K562 (cell line): ENCODE results near the gene DYSF. TPM values are rescaled to one million over a fixed set of nuclear protein-coding genes. Genes with fewer than 3 reads are reported as not detected.

ENCODE experiments used
- ATAC-seq: fragments of 200-7000 bp; cut with Tn5 transposase; 3 replicates; pipeline ENCODE4 v1.9.1; 2020; ENCODE audit warnings: moderate library complexity
- BruUV-seq: library from RNA; stranded (reverse); fragments of 400-500 nt; replicated peaks from 2 replicates; lab custom pipeline; 2021; lab: Mats Ljungman, UMichigan
- CTCF ChIA-PET: fragments of 300-600 bp; formaldehyde crosslinking; extraction: SDS; loops from one replicate; lab custom pipeline; 2021; ENCODE audit warnings: low intra/inter-chr PET ratio; lab: Yijun Ruan, JAX
- POLR2A ChIA-PET: fragments of 300-600, 350-650 bp; sonication (Branson Sonifier 250); formaldehyde crosslinking; extraction: SDS; loops from one replicate; lab custom pipeline; 2021; ENCODE audit warnings: antibody characterized with exemption, inconsistent platforms; lab: Yijun Ruan, JAX
- DNase-seq, 4 experiments: peaks; one replicate each; pipeline versions ENCODE4 v3.0.0 to v3.0.0-alpha.2; 2011 to 2018; ENCODE audit warnings: low spot score in 3 of 4, mixed read lengths in 3 of 4; ENCODE audit errors: extremely low read depth in 1 of 4
- FAIRE-seq: peaks from 2 replicates; lab custom pipeline; 2011; peaks lifted over from hg19 to GRCh38; lab: Jason Lieb, UNC
- H2AFZ ChIP-seq: 2 replicates; pipeline ENCODE4 v1.6.0; 2011; ENCODE audit warnings: low read depth, low read length, control low read depth, inconsistent platforms
- H3K27ac ChIP-seq: fragments of 200-600 bp; 3 replicates; pipeline ENCODE4 v1.8.0; 2011; ENCODE audit warnings: low read depth, mild to moderate bottlenecking, control low read depth, inconsistent platforms, low read length, moderate library complexity, mixed read lengths; ENCODE audit errors: extremely low read depth
- H3K27me3 ChIP-seq, 2 experiments: fragments of 300-600 bp in 1 of 2; 2 replicates in 1 of 2; 3 replicates in 1 of 2; pipeline versions ENCODE4 v1.6.0 to v1.8.0; 2011; ENCODE audit warnings: inconsistent platforms in 2 of 2, low read length in 2 of 2, mild to moderate bottlenecking in 1 of 2, mixed read lengths in 1 of 2, moderate library complexity in 1 of 2; ENCODE audit not compliant: control insufficient read depth in 2 of 2, insufficient read depth in 2 of 2
- H3K36me3 ChIP-seq: fragments of 300-600 bp; 3 replicates; pipeline ENCODE4 v1.8.0; 2011; ENCODE audit warnings: mild to moderate bottlenecking, low read length, inconsistent platforms; ENCODE audit not compliant: control insufficient read depth, insufficient read depth
- H3K4me1 ChIP-seq, 2 experiments: fragments of 200-600 bp in 1 of 2; replicated peaks in 1 of 2; 2 replicates in 1 of 2; 3 replicates in 1 of 2; pipeline versions ENCODE4 v1.5.1 to v1.8.0; 2011; ENCODE audit warnings: inconsistent platforms in 2 of 2, low read length in 2 of 2, mild to moderate bottlenecking in 1 of 2, mixed read lengths in 1 of 2, moderate library complexity in 1 of 2; ENCODE audit not compliant: control insufficient read depth in 2 of 2, insufficient read depth in 2 of 2
- H3K4me2 ChIP-seq: 2 replicates; pipeline ENCODE4 v1.6.1; 2011; ENCODE audit warnings: low read length, control low read depth, inconsistent platforms, mixed read lengths; ENCODE audit not compliant: insufficient read depth
- H3K4me3 ChIP-seq: fragments of 200-600 bp; sonication (generic), shearing (Covaris generic); 2 replicates; pipeline ENCODE4 v1.5.1; 2016; ENCODE audit warnings: control low read depth, inconsistent platforms
- H3K79me2 ChIP-seq: fragments of 200-600 bp; 3 replicates; pipeline ENCODE4 v1.8.0; 2011; ENCODE audit warnings: low read length, inconsistent platforms; ENCODE audit not compliant: control insufficient read depth, insufficient read depth
- H3K9ac ChIP-seq, 2 experiments: 2 replicates each; pipeline versions ENCODE4 v1.6.0 to v1.6.1; 2011; ENCODE audit warnings: low read depth in 2 of 2, low read length in 2 of 2, control low read depth in 1 of 2, inconsistent platforms in 1 of 2, mild to moderate bottlenecking in 1 of 2, mixed read lengths in 1 of 2; ENCODE audit not compliant: insufficient read depth in 1 of 2
- H3K9me1 ChIP-seq: one replicate; pipeline ENCODE4 v1.6.0; 2011; ENCODE audit warnings: inconsistent platforms, mild to moderate bottlenecking, low read length, moderate library complexity; ENCODE audit not compliant: control insufficient read depth, insufficient read depth
- H3K9me3 ChIP-seq: replicated peaks from 2 replicates; pipeline ENCODE4 v1.5.1; 2011; ENCODE audit warnings: low read depth, low read length, inconsistent platforms; ENCODE audit not compliant: control insufficient read depth, insufficient read depth
- H4K20me1 ChIP-seq: replicated peaks from 2 replicates; pipeline ENCODE4 v1.6.1; 2011; ENCODE audit warnings: low read length, inconsistent platforms, mixed read lengths; ENCODE audit not compliant: control insufficient read depth, insufficient read depth
- BACH1 ChIP-seq: fragments of 200-800 bp; sonication (Bioruptor generic); IDR thresholded peaks from 2 replicates; pipeline ENCODE4 v1.6.1; 2016; ENCODE audit warnings: missing genetic modification characterization, missing compliant biosample characterization
- FOSL1 ChIP-seq: fragments of 200-800 bp; sonication (Bioruptor generic); conservative IDR thresholded peaks from 2 replicates; pipeline ENCODE4 v1.6.1; 2016; ENCODE audit warnings: missing genetic modification characterization, missing compliant biosample characterization
- NFE2L1 ChIP-seq: fragments of 450-650 bp; IDR thresholded peaks from 2 replicates; pipeline ENCODE4 v1.6.1; 2016; ENCODE audit warnings: missing genetic modification characterization, low read depth, mild to moderate bottlenecking, missing compliant biosample characterization, moderate library complexity, borderline replicate concordance
- NFIC ChIP-seq: fragments of 450-650 bp; IDR thresholded peaks from 2 replicates; pipeline ENCODE4 v1.6.1; 2017; ENCODE audit warnings: mild to moderate bottlenecking, inconsistent platforms
- SAFB ChIP-seq: fragments of 200-400 bp; formaldehyde crosslinking; IDR thresholded peaks from 2 replicates; pipeline ENCODE4 v1.6.1; 2017; ENCODE audit warnings: low read depth, low read length, borderline replicate concordance
- SNIP1 ChIP-seq: fragments of 450-650 bp; IDR thresholded peaks from 2 replicates; pipeline ENCODE4 v1.7.1; 2017; ENCODE audit warnings: low read depth, mild to moderate bottlenecking
- ZBTB40 ChIP-seq, 2 experiments: fragments of 450-650 bp in 1 of 2; sonication (generic) in 1 of 2; formaldehyde crosslinking in 1 of 2; IDR thresholded peaks; 2 replicates each; pipeline versions ENCODE4 v1.7.1 to v1.9.0; 2016 to 2022; ENCODE audit warnings: inconsistent platforms in 1 of 2, mild to moderate bottlenecking in 1 of 2, missing genetic modification reagents in 1 of 2
- ZBTB7A ChIP-seq: IDR thresholded peaks from 2 replicates; pipeline ENCODE4 v1.6.1; 2011; ENCODE audit warnings: low read depth, mild to moderate bottlenecking, low read length, moderate library complexity, borderline replicate concordance; ENCODE audit not compliant: control insufficient read depth
- ZNF232 ChIP-seq: sonication (generic); formaldehyde crosslinking; IDR thresholded peaks from 2 replicates; pipeline ENCODE4 v1.8.0; 2022; ENCODE audit warnings: mild to moderate bottlenecking, missing genetic modification reagents
- ZNF586 ChIP-seq: fragments of 450-650 bp; formaldehyde crosslinking; conservative IDR thresholded peaks from 2 replicates; pipeline ENCODE4 v1.4.0; 2020; ENCODE audit warnings: mild to moderate bottlenecking, moderate library complexity
- WGBS: fragments of 100-300 bp; shearing (Covaris generic); methylation state at CpG from one replicate; pipeline ENCODE4 v1.1.6; 2016; ENCODE audit warnings: low coverage, mixed read lengths; ENCODE audit not compliant: insufficient coverage; ENCODE audit errors: missing lambda C conversion rate; 5-methylcytosine and 5-hydroxymethylcytosine counted together
- in situ Hi-C: fragments of 300-500 bp; cut with MboI; formaldehyde crosslinking; loops from 4 replicates; pipeline ENCODE4 v1.15.0; 2018; ENCODE audit warnings: inconsistent platforms, mixed read lengths
- intact Hi-C: fragments of 100-400 bp; cut with micrococcal nuclease; formaldehyde crosslinking; loops from 2 replicates; pipeline ENCODE4 v1.14.2; 2022
- polyA plus RNA-seq, 8 experiments: library from polyadenylated mRNA; depleted of rRNA in 4 of 8; stranded (reverse) in 5 of 8; unstranded in 3 of 8; fragments of >200 nt; fragmentation: Nextera tagmentation in 2 of 8; fragmentation: Illumina TruSeq in 1 of 8; extraction: Ambion mirVana in 2 of 8; extraction: Trizol in 1 of 8; gene quantifications; 2 replicates each; pipeline versions ENCODE4 v1.2.1 to v1.2.3, GENCODE V29; 2011 to 2014; ENCODE audit warnings: inconsistent platforms in 1 of 8, missing spikeins in 1 of 8
- total RNA-seq, 7 experiments: library from RNA; depleted of rRNA in 6 of 7; stranded (reverse); fragments of >200 nt in 6 of 7; fragmentation: Illumina TruSeq in 2 of 7; extraction: Trizol in 2 of 7; gene quantifications; 2 replicates each; pipeline versions ENCODE4 v1.2.1 to v1.2.3, GENCODE V29; 2011 to 2021; ENCODE audit warnings: low replicate concordance in 1 of 7
- TF ChIP-seq, protein P1 (sequence below): fragments of 450-650 bp; conservative IDR thresholded peaks from 2 replicates; pipeline ENCODE4 v1.6.1; 2016; ENCODE audit warnings: missing genetic modification characterization, low read depth, mild to moderate bottlenecking, control low read depth, missing compliant biosample characterization

DYSF gene
- total and polyA plus RNA-seq, 9 of the 15 experiments (the other 6 are each of a cell fraction or from before 2014, with no cell fraction given): 0.01 to 0.80 (median 0.29) TPM

DNA sequence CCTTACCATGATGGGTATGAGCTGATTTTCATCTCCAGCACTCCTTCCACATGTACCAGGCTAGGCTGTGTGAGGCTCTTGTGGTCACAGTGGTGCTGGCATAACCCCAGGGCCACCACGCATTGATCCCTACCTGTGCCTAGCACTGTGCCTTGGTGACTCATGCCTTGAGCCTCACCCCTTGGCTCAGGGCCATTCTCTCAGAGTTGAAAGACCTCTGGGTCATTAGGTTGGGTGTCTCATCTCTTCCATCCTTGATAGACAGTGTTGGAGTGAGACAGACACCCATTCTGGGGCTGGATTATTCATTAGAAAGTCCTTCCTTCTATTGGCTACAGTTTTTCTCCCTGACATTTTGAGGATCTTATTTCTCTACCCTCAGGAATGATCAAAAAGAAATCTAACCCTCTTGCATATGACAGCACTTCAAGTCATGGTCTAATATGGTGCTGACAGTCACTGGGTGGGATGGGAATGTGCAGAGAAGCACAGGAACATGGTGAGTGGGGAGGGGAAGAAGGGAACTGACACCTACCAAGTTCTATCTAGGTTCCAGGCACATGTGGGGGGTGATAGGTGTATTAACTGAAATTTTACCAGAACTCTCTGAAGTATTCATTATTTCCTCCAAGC, 41.3 kb downstream of the DYSF start:
- ChIA-PET POLR2A (interaction anchor here (1.6 kb wide), 1 partner anchor 8 kb away, joined by 9 read pairs; no protein-coding TSS in a partner anchor), CTCF (no interaction called here)
- in situ Hi-C loops: no loop called here
- no TSS peak for BruUV-seq
- Histone ChIP-seq H3K4me2 (no peak overlapping the region), H2AFZ (no peak overlapping the region), H3K9me3 (no peaks in the 10 kb centered on the region), H3K36me3 (no peaks in the 10 kb centered on the region), H3K27me3 (peaks cover 0 to 3% of the 10 kb centered on the region in 2 experiments; a peak in 1 of 5 replicates), H3K9ac (no peak overlapping the region), H3K27ac (no peak overlapping the region), H4K20me1 (no peaks in the 10 kb centered on the region; the same call in 1 of the 2 replicates), H3K9me1 (no peaks in the 10 kb centered on the region), H3K79me2 (no peaks in the 10 kb centered on the region), H3K4me1 (no peaks in the 10 kb centered on the region), H3K4me3 (no peak overlapping the region)
- DNase-seq (no peak), ATAC-seq (no peak), FAIRE-seq (no peak)
- intact Hi-C loops: no loop called here
- WGBS: 8% methylated on average over 1 of the region's 1 CpG
- TF ChIP-seq, protein P1, sequence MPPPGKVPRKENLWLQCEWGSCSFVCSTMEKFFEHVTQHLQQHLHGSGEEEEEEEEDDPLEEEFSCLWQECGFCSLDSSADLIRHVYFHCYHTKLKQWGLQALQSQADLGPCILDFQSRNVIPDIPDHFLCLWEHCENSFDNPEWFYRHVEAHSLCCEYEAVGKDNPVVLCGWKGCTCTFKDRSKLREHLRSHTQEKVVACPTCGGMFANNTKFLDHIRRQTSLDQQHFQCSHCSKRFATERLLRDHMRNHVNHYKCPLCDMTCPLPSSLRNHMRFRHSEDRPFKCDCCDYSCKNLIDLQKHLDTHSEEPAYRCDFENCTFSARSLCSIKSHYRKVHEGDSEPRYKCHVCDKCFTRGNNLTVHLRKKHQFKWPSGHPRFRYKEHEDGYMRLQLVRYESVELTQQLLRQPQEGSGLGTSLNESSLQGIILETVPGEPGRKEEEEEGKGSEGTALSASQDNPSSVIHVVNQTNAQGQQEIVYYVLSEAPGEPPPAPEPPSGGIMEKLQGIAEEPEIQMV (tag): no peak
- TF ChIP-seq SNIP1: no peak
- no peak for TF ChIP-seq ZNF586
- TF ChIP-seq ZBTB7A: no peak
- TF ChIP-seq SAFB: no peak
- no peak for TF ChIP-seq ZBTB40 (IDR thresholded peaks at IDR 0.05)
- no peak for TF ChIP-seq ZBTB40 (CRISPR knock-in tag; IDR thresholded peaks at IDR 0.05)
- peak; percentile 37; the same call in 1 of the 2 replicates for TF ChIP-seq NFIC
- no peak for TF ChIP-seq ZNF232 (CRISPR knock-in tag)
- no peak for TF ChIP-seq NFE2L1 (tag)
- TF ChIP-seq FOSL1 (tag): peak; percentile 27; the same call in 1 of the 2 replicates
- no peak for TF ChIP-seq BACH1 (tag)
